Hepatocyte (in vitro differentiated cells): ENCODE results near the gene HSPBP1.

Experiments used
- EZH2 ChIP-seq: fragments of 200-600 bp; sonication (generic); IDR thresholded peaks from 2 replicates; pipeline ENCODE4 v1.6.1; 2016; ENCODE audit warnings: antibody characterized with exemption, mild to moderate bottlenecking, borderline replicate concordance
- TF ChIP-seq, protein P1 (sequence below): fragments of 200-600 bp; sonication (generic); IDR thresholded peaks from 2 replicates; pipeline ENCODE4 v1.5.1; 2016; ENCODE audit warnings: antibody characterized with exemption, mild to moderate bottlenecking; ENCODE audit not compliant: poor library complexity

DNA sequence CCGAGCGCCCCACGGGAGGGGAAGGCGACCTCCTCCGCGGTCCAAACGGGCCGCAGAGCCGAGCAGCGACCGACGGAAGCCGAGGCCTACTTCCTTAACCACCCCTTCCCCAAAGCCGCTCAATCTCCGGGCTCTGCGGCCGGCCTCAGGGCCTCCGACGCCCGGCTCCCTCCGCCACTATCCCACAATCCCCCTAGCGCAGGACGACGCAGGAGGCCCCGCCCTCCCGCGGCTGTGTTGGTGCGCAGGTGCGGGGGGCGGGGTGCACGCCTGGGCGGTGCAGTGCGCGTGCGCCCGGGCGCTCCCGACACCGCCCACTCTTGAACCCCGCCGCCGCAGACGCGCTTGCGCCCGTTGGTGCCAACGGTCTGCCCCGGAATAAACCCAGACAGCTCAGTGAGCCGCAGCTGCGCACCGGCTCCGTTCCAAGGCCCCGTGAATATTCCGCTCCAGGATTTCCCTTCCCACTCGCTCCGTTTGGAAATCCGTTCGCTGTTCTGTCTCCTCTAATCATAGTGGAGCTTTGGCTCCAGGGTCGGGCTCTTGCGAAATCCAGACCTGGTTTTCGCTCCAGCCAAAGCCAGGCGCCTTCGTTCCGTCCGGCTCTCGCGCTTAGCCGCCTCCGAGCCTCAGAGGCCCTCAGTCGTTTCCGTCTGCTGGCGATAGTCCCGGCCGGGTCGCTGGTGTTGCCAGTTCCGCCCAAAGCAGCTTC lies 20.9 kb downstream of the HSPBP1 start, which contains the start of gene PPP6R1:
- TF ChIP-seq, protein P1, sequence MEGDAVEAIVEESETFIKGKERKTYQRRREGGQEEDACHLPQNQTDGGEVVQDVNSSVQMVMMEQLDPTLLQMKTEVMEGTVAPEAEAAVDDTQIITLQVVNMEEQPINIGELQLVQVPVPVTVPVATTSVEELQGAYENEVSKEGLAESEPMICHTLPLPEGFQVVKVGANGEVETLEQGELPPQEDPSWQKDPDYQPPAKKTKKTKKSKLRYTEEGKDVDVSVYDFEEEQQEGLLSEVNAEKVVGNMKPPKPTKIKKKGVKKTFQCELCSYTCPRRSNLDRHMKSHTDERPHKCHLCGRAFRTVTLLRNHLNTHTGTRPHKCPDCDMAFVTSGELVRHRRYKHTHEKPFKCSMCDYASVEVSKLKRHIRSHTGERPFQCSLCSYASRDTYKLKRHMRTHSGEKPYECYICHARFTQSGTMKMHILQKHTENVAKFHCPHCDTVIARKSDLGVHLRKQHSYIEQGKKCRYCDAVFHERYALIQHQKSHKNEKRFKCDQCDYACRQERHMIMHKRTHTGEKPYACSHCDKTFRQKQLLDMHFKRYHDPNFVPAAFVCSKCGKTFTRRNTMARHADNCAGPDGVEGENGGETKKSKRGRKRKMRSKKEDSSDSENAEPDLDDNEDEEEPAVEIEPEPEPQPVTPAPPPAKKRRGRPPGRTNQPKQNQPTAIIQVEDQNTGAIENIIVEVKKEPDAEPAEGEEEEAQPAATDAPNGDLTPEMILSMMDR = no peak
- no peak for TF ChIP-seq EZH2
